H9 (cell line): ENCODE results near the gene MAN2C1. TPM values are rescaled to one million over a fixed set of nuclear protein-coding genes. Genes with fewer than 3 reads are reported as not detected.

ENCODE experiments used
- DNase-seq: peaks from one replicate; pipeline ENCODE4 v3.0.0-alpha.2; 2017
- H2AFZ ChIP-seq: one replicate; pipeline ENCODE4 v1.6.1; 2013; ENCODE audit warnings: mild to moderate bottlenecking, low read length, control low read depth, moderate library complexity
- H2AK5ac ChIP-seq: 2 replicates; pipeline ENCODE4 v1.6.1; 2013; ENCODE audit warnings: low read length, control low read depth, mixed read lengths; ENCODE audit not compliant: insufficient read length
- H2BK120ac ChIP-seq: one replicate; pipeline ENCODE4 v1.6.1; 2013; ENCODE audit warnings: low read depth, mild to moderate bottlenecking, low read length, control low read depth, inconsistent platforms; ENCODE audit not compliant: poor library complexity, severe bottlenecking
- H2BK12ac ChIP-seq: 2 replicates; pipeline ENCODE4 v1.6.1; 2013; ENCODE audit warnings: low read length, control low read depth, mixed read lengths, low read depth; ENCODE audit not compliant: insufficient read length
- H2BK15ac ChIP-seq: 2 replicates; pipeline ENCODE4 v1.6.1; 2013; ENCODE audit warnings: low read depth, low read length, control low read depth
- H2BK20ac ChIP-seq: one replicate; pipeline ENCODE4 v1.6.1; 2013; ENCODE audit warnings: low read depth, mild to moderate bottlenecking, low read length, control low read depth, inconsistent platforms; ENCODE audit not compliant: poor library complexity, severe bottlenecking
- H2BK5ac ChIP-seq: 2 replicates; pipeline ENCODE4 v1.6.1; 2013; ENCODE audit warnings: low read length, control low read depth, mixed read lengths; ENCODE audit not compliant: insufficient read length
- H3K14ac ChIP-seq: 2 replicates; pipeline ENCODE4 v1.6.1; 2013; ENCODE audit warnings: low read length, control low read depth; ENCODE audit not compliant: insufficient read depth
- H3K18ac ChIP-seq: 2 replicates; pipeline ENCODE4 v1.6.1; 2013; ENCODE audit warnings: low read depth, mild to moderate bottlenecking, mixed read lengths, low read length, control low read depth; ENCODE audit not compliant: insufficient read length
- H3K23ac ChIP-seq: 2 replicates; pipeline ENCODE4 v1.6.1; 2013; ENCODE audit warnings: low read length, control low read depth, mixed read lengths, low read depth; ENCODE audit not compliant: insufficient read length
- H3K23me2 ChIP-seq: 2 replicates; pipeline ENCODE4 v1.6.1; 2013; ENCODE audit warnings: low read depth, mild to moderate bottlenecking, mixed read lengths, low read length, control low read depth; ENCODE audit not compliant: insufficient read length, poor library complexity, severe bottlenecking
- H3K27ac ChIP-seq: 2 replicates; pipeline ENCODE4 v1.5.1; 2013; ENCODE audit warnings: low read length, control low read depth, mixed read lengths, low read depth; ENCODE audit not compliant: insufficient read length
- H3K27me3 ChIP-seq: 2 replicates; pipeline ENCODE4 v1.6.1; 2013; ENCODE audit warnings: low read length, control low read depth, inconsistent platforms; ENCODE audit not compliant: insufficient read depth
- H3K4ac ChIP-seq: 2 replicates; pipeline ENCODE4 v1.6.1; 2013; ENCODE audit warnings: low read depth, mild to moderate bottlenecking, control low read depth, inconsistent platforms, low read length, moderate library complexity
- H3K4me1 ChIP-seq: 2 replicates; pipeline ENCODE4 v1.6.1; 2013; ENCODE audit warnings: low read length, control low read depth, inconsistent platforms; ENCODE audit not compliant: insufficient read depth
- H3K4me2 ChIP-seq: 2 replicates; pipeline ENCODE4 v1.6.1; 2013; ENCODE audit warnings: low read length, control low read depth, mixed read lengths; ENCODE audit not compliant: insufficient read length, insufficient read depth
- H3K56ac ChIP-seq: 2 replicates; pipeline ENCODE4 v1.6.1; 2013; ENCODE audit warnings: low read depth, mild to moderate bottlenecking, mixed read lengths, low read length, control low read depth; ENCODE audit not compliant: insufficient read length
- H3K79me1 ChIP-seq: 2 replicates; pipeline ENCODE4 v1.6.1; 2013; ENCODE audit warnings: low read depth, mild to moderate bottlenecking, moderate library complexity, low read length, control low read depth, inconsistent platforms; ENCODE audit not compliant: insufficient read depth, poor library complexity, severe bottlenecking
- H3K79me2 ChIP-seq: 2 replicates; pipeline ENCODE4 v1.6.1; 2013; ENCODE audit warnings: low read length, control low read depth, inconsistent platforms; ENCODE audit not compliant: insufficient read depth
- H3K9ac ChIP-seq: 2 replicates; pipeline ENCODE4 v1.6.1; 2013; ENCODE audit warnings: low read length, control low read depth, mixed read lengths; ENCODE audit not compliant: insufficient read length; ENCODE audit errors: extremely low read depth
- H3K9me3 ChIP-seq: one replicate; pipeline ENCODE4 v1.6.1; 2013; ENCODE audit warnings: low read depth, low read length, inconsistent platforms; ENCODE audit not compliant: control insufficient read depth
- H3T11ph ChIP-seq: one replicate; pipeline ENCODE4 v1.6.1; 2013; ENCODE audit warnings: mild to moderate bottlenecking, low read length, control low read depth, inconsistent platforms
- H4K20me1 ChIP-seq: one replicate; pipeline ENCODE4 v1.6.1; 2013; ENCODE audit not compliant: control insufficient read depth, insufficient read length, insufficient read depth
- H4K5ac ChIP-seq: 2 replicates; pipeline ENCODE4 v1.6.1; 2013; ENCODE audit warnings: low read depth, mild to moderate bottlenecking, mixed read lengths, low read length, control low read depth; ENCODE audit not compliant: insufficient read length
- H4K8ac ChIP-seq: replicated peaks from 2 replicates; pipeline ENCODE4 v1.6.1; 2013; ENCODE audit warnings: low read length, control low read depth, mixed read lengths, low read depth; ENCODE audit not compliant: insufficient read length
- H4K91ac ChIP-seq: 2 replicates; pipeline ENCODE4 v1.6.1; 2013; ENCODE audit warnings: low read depth, mild to moderate bottlenecking, moderate library complexity, mixed read lengths, low read length, control low read depth; ENCODE audit not compliant: insufficient read length
- H3K27ac Mint-ChIP-seq, 3 experiments: 2 replicates in 2 of 3; 3 replicates in 1 of 3; pipeline ENCODE4 v1.8.0; 2020 to 2021; ENCODE audit warnings: mixed read lengths in 3 of 3, mild to moderate bottlenecking in 1 of 3, moderate library complexity in 1 of 3
- H3K27me3 Mint-ChIP-seq: 2 replicates; pipeline ENCODE4 v1.8.0; 2021; ENCODE audit warnings: low read depth, mild to moderate bottlenecking, moderate library complexity, mixed read lengths
- H3K36me3 Mint-ChIP-seq, 3 experiments: 2 replicates in 2 of 3; 3 replicates in 1 of 3; pipeline ENCODE4 v1.8.0; 2020 to 2021; ENCODE audit warnings: low read depth in 3 of 3, mixed read lengths in 3 of 3; ENCODE audit not compliant: insufficient read depth in 1 of 3
- H3K4me1 Mint-ChIP-seq, 2 experiments: 2 replicates each; pipeline ENCODE4 v1.8.0; 2020; ENCODE audit warnings: mixed read lengths in 2 of 2
- H3K4me3 Mint-ChIP-seq, 2 experiments: 2 replicates in 1 of 2; 3 replicates in 1 of 2; pipeline ENCODE4 v1.8.0; 2020 to 2021; ENCODE audit warnings: mild to moderate bottlenecking in 2 of 2, mixed read lengths in 2 of 2, moderate library complexity in 1 of 2
- H3K9me3 Mint-ChIP-seq, 2 experiments: 2 replicates in 1 of 2; 3 replicates in 1 of 2; pipeline ENCODE4 v1.8.0; 2020; ENCODE audit warnings: mild to moderate bottlenecking in 2 of 2, mixed read lengths in 2 of 2, moderate library complexity in 1 of 2
- WGBS: extraction: QIAGEN DNeasy Blood & Tissue Kit; methylation state at CpG from one replicate; pipeline ENCODE4 v1.1.7; 2013; ENCODE audit warnings: missing lambda C conversion rate, low lambda C conversion rate, mixed read lengths; ENCODE audit not compliant: insufficient read length; ENCODE audit errors: extremely low coverage; 5-methylcytosine and 5-hydroxymethylcytosine counted together
- total RNA-seq: library from RNA; stranded (reverse); gene quantifications from 2 replicates; pipeline ENCODE4 v1.2.1, GENCODE V29; 2021
- TF ChIP-seq, protein P1 (sequence below): fragments of 200-600 bp; sonication (generic); conservative IDR thresholded peaks from 3 replicates; pipeline ENCODE4 v1.8.0; 2021; ENCODE audit warnings: antibody characterized with exemption, mild to moderate bottlenecking

The MAN2C1 gene
- total RNA-seq, 1 experiment from 2014 or later, result 112 TPM

DNA sequence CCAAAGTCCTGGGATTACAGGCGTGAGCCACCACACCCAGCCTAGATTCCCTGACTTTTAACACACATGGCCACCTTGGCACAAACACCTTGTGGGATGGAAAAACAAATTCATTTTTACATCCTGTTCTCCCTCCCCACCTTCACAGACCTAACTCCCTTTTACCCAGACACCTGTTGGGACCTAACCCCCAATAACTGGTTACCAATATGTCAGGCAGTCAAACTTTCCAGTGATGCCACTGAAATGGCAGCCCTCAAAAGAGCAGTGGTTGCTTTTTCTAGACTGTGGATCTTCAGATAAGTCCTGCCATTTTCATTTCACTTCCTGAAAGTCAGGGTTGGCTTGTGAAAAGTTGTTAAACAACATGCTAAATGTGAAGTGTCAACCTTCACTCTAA, 48.2 kb upstream of the MAN2C1 start:
- no peaks in the 10 kb centered on the region for H3K9me3 Mint-ChIP-seq
- Histone ChIP-seq H2AFZ (no peak overlapping the region), H3K79me2 (no peaks in the 10 kb centered on the region), H3K4ac (no peak overlapping the region), H3K18ac (no peak overlapping the region), H3K14ac (no peak overlapping the region), H4K5ac (no peak overlapping the region), H3T11ph (no peak overlapping the region), H3K4me2 (no peak overlapping the region), H2AK5ac (no peak overlapping the region), H2BK5ac (no peak overlapping the region), H4K20me1 (no peaks in the 10 kb centered on the region), H2BK12ac (no peak overlapping the region), H3K27me3 (no peaks in the 10 kb centered on the region; the same call in 1 of the 2 replicates), H2BK20ac (no peak overlapping the region), H4K8ac (no peak overlapping the region), H3K9me3 (no peaks in the 10 kb centered on the region), H3K23me2 (no peaks in the 10 kb centered on the region), H3K23ac (no peak overlapping the region), H3K56ac (no peak overlapping the region), H3K27ac (no peak overlapping the region), H4K91ac (no peak overlapping the region), H3K4me1 (no peaks in the 10 kb centered on the region), H2BK120ac (no peak overlapping the region), H3K79me1 (no peaks in the 10 kb centered on the region), H3K9ac (no peak overlapping the region), H2BK15ac (no peak overlapping the region)
- peaks cover 21 to 65% (median 53%) of the 10 kb centered on the region in 3 experiments; a peak in 6 of 7 replicates for H3K36me3 Mint-ChIP-seq
- H3K4me1 Mint-ChIP-seq, result no peaks in the 10 kb centered on the region
- DNase-seq, result no peak
- H3K27me3 Mint-ChIP-seq, result no peaks in the 10 kb centered on the region
- TF ChIP-seq, protein P1, sequence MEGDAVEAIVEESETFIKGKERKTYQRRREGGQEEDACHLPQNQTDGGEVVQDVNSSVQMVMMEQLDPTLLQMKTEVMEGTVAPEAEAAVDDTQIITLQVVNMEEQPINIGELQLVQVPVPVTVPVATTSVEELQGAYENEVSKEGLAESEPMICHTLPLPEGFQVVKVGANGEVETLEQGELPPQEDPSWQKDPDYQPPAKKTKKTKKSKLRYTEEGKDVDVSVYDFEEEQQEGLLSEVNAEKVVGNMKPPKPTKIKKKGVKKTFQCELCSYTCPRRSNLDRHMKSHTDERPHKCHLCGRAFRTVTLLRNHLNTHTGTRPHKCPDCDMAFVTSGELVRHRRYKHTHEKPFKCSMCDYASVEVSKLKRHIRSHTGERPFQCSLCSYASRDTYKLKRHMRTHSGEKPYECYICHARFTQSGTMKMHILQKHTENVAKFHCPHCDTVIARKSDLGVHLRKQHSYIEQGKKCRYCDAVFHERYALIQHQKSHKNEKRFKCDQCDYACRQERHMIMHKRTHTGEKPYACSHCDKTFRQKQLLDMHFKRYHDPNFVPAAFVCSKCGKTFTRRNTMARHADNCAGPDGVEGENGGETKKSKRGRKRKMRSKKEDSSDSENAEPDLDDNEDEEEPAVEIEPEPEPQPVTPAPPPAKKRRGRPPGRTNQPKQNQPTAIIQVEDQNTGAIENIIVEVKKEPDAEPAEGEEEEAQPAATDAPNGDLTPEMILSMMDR, result no peak
- no CpG with 5 or more reads among the region's 1 CpG for WGBS
- peak overlapping the region in 2 of 3 experiments; percentile 18 to 90; a peak in 3 of 7 replicates for H3K27ac Mint-ChIP-seq
- no peak overlapping the region for H3K4me3 Mint-ChIP-seq
